Measurements from ENCODE around the gene TTLL8. TPM values are rescaled to one million over a fixed set of nuclear protein-coding genes. Genes with fewer than 3 reads are reported as not detected.
"Not testable (repeated sequence)": the region's sequence is repeated elsewhere in the genome, so short reads cannot be mapped to it uniquely, and the experiment has no call there.

Gene TTLL8
- total RNA-seq: not detected

DNA sequence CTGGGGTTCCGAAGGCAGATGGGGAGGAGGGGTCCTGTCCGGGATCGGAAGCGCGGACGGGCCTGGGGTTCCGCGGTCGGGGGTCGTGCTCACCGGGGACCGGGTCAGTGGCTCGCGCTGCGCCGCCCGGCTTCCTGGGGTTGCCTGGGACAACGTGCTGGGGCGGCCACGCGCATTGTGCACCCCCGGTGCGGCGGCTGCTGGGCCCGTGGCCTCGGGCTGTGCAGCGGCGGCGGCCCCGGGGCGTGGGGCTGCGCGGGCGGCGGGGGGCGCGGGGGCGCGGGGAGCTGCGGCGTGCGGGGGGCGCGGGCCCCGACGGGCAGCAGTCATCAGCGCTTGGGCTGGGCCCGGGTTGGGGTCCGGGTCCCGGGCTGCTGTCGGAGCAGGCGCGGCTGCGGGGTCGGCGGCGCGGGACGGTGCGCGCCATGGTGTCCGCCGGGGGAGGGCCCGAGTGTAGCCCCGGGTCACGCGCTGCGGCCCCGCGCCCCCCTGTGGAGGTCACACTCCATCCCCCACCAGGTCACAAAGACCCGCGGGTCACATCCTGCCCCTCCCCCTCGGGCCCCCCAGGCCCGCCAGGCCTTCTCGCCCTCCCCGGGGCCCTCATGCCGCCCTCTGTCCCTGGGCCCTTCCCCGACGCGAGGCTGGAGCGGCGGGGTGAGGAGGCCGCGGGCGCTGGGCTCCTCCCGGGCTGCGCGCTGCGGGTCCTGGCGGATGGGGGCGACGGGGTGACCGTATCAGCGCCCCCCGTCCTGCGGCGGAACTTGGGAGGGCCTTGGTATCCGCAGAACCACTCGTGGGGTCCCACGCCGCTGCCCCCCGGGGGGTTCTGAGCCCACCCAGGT is at the start of gene TTLL8:
Gene TTLL8 (minus strand): TSS at position 238 of the 845 bp plus-strand sequence.
- no peak for DNase-seq

- DNase-seq: no peak
Observed at GRCh38 chr22:50107529-50107928, 49.4 kb upstream of the TTLL8 start.

DNA sequence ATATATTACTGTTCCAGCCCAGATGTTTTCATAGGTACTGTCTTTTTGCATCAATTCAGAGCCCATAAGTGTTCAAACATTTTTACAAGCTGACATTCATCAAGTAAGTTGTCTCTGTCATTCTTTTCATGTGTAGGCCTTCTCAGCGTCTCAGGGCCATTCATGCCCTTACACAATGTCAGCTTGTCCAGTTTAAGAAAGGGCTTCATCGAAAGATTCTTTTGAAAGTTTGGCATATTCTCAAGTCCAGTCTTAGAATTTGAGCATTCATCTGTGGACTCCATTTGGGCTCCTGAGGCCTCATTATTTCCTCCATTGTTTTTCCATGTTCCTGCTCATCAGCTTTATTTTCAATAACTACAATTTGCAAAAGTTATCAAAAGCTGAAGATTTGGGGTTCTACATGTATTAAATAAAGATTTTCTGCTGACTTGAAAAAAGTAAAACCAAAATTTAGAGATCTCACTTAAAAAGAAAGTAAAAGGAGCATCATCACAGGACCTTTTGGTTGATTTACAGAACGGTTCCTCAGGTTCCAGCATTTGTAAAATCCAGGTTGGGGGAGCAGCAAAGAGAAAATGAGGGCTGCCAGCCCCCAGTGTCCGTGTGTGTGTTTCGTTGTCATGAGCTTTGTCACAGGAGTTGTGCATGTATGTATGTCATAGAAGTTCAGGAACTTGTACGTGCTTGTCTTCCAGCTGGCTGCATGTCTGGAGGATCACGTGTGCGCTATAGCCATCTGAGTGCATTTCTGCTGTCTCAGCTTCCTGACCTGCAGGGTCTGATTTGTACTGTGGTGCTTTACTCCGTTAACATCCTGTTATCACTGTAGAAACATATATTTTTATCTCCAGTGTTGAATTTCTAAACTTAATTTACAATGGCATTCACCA is 47.4 kb upstream of the TTLL8 start:
- no peak for DNase-seq

DNA sequence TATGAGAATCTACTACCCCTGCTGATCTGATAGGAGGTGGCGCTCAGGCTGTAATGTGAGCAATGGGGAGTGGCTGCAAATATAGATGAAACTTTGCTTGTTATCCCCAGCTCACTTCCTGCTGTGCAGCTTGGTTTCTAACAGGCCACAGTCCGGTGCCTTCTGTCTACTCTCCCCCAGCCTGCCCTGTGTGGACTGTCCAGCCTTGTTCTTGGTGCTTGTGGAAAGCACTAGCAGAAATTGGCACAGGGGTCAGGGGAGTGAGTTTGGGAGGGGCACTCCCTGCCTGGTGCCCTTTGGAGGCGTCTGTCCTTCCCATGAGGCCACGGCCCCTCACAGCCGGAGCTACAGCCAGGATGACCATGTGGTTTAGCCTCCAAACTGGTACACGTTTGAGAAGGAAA is 46.0 kb upstream of the TTLL8 start:
- no peak for DNase-seq

- no peak for DNase-seq
Observed at GRCh38 chr22:50102946-50103345, 44.8 kb upstream of the TTLL8 start.

- no peak for DNase-seq
Observed at GRCh38 chr22:50101870-50102565, 43.9 kb upstream of the TTLL8 start.

GRCh38 chr22:50098052-50098451 is 40.0 kb upstream of the TTLL8 start:
- no peak for DNase-seq

DNA sequence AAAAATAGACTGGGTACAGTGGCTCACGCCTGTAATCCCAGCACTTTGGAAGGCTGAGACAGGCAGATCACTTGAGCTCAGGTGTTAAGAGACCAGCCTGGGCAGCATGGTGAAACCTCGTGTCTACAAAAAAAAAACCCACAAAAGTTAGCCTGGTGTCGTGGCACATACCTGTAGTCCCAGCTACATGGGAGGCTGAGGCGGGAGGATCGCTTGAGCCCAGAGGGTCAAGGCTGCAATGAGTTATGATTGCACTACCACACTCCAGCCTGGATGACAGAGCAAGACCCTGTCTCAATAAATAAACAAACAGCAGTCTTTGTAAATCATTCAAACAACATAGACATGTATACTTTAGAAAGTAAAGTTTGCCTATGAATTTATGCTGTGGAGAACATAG is 34.2 kb upstream of the TTLL8 start:
- DNase-seq: no peak

DNA sequence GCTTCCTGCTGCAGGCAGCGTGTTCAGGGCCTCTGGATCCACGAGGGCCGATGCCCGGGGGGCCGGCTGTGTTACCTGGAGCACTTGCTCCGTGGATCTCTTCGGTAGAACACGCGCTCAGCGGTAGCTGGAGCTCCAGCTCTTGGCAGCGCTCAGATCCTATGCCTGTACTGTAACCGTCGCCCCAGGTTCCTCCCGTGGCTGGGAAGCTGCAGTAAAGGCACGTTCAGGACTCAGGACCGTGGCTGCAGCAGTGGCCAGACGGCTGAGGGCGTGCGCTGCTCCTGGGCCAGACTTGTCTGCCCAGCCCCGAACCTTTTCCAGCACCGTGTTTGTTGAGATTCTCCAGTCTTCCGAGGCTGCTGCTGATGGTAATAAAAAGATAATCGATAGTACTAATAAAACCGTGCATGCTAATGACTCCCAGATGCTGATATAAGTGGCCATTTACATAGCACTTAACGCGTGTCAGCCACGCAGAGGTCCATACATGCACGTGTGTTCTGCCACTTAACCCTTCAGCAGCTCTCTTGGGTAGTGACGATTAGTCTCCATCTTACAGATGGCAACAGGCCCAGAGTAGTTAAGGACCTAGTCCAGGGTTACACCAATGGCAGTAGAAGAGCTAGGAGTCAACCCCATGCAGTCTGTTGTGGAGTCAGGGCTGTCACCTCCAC is 33.1 kb upstream of the TTLL8 start:
- DNase-seq: no peak

DNA sequence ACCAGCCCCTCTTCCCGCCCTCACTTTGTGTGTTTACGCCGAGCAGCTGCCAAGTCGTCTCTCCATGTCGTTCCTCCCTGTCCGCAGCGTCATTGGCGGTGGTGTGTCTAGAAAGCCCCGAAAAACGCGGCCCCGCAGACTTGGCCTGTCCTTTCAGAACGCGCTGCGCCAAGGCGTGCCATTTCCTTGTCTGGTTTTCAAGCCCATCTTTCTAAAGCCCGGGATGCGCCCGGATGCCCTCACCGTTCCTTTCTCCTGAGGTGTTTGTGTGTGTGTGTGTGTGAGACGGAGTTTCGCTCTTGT is 32.3 kb upstream of the TTLL8 start:
- no peak for DNase-seq

DNA sequence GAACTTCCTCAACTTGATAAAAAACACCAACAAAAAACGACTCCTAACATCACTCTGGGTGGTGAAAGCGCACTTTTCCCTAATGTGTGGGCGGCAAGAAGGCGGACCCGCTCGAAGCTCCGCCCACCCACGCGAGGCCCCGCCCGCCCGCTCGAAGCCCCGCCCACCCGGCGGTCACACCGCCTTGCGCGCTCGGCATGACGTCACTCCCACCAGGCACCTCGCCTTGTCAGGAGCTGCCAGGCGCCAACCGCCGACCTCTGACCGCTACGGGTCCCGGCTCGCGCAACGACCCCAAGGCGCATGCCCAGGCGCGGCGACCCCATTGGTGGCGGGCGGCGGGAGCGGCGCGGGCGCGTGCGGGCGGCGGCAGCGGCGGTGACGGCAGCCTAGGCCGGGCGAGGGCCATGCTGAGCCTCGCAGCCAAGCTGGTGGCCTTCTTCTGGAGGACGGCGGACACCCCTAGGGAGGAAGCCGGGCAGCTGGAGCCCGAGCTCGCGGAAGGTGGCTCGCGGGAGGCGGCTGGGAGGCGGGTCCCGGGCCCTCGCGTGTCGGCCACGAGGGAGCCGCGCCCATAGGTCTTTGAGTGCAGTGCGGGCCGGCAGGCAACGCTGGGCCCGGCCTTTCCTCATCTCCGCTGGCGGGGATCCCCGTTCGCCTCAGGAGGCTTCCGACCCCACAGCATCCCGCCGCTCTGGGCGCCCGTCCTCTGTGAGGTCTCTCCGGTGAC is 31.7 kb upstream of the TTLL8 start, which contains the start of gene MOV10L1:
Gene MOV10L1 (plus strand): TSS at position 325 of the 730 bp plus-strand sequence. CDS start 83 bp downstream, at position 408.
- no peak for DNase-seq

DNA sequence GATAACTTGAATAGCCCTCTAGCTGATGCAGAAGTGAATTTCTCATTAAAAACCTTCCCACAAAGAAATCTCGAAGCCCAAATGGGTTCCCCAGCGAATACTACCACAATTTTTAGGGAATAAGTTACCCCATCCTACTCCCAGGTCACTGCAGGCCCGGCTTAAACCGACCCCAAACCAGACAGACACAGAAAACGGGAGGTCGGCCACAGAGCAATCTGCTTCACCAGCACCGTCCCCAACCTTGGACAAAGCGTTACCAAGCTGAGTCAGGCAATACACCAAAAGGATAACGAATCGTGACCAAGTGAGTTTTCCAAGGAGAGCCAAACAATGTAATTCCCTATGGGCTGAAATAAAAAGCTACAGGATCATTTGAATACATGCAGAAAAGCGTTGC is 31.1 kb upstream of the TTLL8 start:
- DNase-seq: no peak

GRCh38 chr22:50088096-50088495 is 30.0 kb upstream of the TTLL8 start:
- DNase-seq: no peak

DNA sequence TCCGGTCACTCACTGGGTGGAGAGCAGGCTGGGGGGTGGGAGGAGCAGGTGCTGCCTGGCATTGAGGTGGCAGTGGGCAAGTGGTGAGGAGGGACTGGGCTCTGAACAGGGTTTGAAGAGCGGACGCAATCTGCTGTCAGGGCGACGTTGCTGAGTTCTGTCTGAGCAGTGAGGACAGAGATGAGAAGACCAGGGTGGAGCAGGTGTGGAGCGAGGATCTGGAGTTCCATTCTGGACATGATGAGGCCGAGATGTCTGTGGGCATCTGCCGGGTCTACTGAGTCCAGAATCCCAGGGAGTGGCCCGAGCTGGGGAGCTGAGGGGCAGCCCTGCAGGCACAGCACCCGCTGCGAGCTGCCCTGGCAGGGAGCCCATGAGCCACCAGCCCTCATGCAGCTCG is 29.5 kb upstream of the TTLL8 start:
- no peak for DNase-seq

DNA sequence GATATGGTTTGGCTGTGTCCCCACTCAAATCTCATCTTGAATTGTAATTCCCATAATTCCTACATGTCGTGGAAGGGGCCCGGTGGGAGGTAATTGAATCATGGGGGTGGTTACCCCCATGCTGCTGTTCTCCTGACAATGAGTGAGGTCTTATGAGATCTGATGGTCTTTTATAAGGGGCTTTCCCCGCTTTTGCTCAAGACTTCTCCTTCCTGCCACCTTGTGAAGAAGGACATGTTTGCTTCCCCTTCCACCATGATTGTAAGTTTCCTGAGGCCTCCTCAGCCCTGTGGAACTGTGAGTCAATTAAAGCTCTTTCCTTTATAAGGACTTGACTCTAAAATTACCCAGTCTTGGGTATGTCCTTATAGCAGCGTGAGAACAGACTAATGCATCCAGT is 28.9 kb upstream of the TTLL8 start:
- DNase-seq: not testable (repeated sequence)

- DNase-seq: no peak
Observed at GRCh38 chr22:50086526-50086925, 28.4 kb upstream of the TTLL8 start.

DNA sequence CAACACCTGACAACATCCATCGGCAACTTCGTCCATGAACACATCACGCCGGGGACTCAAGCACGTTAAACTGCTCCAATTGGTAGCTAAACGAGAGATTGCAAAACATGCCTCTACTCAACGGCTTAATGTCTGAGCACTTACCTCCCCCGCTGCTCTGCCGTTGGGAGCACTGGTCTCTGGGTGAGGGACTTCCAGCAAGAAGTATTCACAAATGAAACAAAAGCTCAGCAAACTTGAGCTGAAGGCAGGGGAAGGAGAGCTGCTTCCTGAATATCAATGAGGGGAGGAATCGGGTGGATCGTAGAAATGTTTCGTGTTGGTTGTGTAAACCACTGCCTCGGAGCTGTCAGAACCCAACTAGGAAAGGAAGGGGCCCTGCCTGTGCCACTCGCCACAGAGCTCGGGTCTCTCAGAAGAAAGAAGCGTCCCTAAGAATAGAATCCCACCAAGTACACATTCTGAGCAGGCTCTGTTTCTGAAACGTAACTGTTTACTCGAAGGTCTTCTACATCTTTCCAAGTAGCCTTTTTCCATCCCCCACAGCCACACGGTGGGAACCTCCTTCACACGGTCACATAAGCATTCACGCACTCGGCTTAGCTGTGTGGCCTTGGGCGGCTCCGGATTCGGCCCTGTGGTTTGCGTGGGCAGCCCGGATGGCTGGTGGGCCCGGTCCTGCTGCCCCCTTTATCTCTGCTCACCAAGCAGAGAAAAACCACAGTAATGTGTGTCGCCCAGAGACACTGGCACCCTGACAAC is 27.3 kb upstream of the TTLL8 start, which contains the start of gene MLC1:
Gene MLC1 (minus strand): TSS at position 216 of the 762 bp plus-strand sequence. CDS start 524 bp downstream, outside the sequence.
- DNase-seq: no peak

GRCh38 chr22:50084614-50085021 is 26.5 kb upstream of the TTLL8 start:
- no peak for DNase-seq

GRCh38 chr22:50084080-50084477 is 26.0 kb upstream of the TTLL8 start:
- DNase-seq: no peak

GRCh38 chr22:50083462-50084079 is 25.5 kb upstream of the TTLL8 start:
- no peak for DNase-seq

Measured in occipital lobe (tissue), 2 donors.